ENCODE results near the gene CDKL1.

- no peak for TF ChIP-seq CTCF (conservative IDR thresholded peaks at IDR 0.05 in 1 of 2, IDR thresholded peaks at IDR 0.05 in 1 of 2; ENCODE audit: low read depth in 1 of 2, low read length in 2 of 2)
- no peak for TF ChIP-seq EZH2 (IDR thresholded peaks at IDR 0.05; ENCODE audit: low read length, missing control alignments)
Observed at GRCh38 chr14:50383618-50384225, 13.0 kb downstream of the CDKL1 start.
